GM18511 (cell line): Measurements from ENCODE around the gene NEURL1B.
"Not testable (repeated sequence)": the region's sequence is repeated elsewhere in the genome, so short reads cannot be mapped to it uniquely, and the experiment has no call there.

Experiments
- ATAC-seq: cut with Tn5 transposase; IDR thresholded peaks from one replicate; pipeline ENCODE4 v1.9.1; 2021; ENCODE audit warnings: mild to moderate bottlenecking, moderate library complexity; ENCODE audit not compliant: unreplicated experiment

Gene NEURL1B

DNA sequence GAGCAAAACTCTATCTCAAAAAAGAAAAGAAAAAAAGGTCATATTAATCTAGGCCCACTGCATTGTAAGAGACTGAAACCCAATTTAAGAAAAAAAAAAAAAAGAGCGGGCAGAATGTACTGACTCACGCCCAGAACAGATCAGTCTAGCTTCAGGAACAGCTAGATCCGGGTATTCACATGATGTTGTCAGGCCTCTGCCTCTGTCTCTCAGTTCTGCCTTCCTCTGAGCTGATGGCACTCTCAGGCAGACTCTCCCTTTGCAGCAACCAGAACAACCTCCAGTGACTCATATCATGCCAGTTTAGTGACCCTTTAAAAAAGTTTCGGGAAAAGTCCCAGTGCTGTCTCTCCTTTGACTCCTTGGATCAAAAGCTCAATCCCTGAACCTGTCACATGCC lies 53.0 kb downstream of the NEURL1B start:
- no peak for ATAC-seq

DNA sequence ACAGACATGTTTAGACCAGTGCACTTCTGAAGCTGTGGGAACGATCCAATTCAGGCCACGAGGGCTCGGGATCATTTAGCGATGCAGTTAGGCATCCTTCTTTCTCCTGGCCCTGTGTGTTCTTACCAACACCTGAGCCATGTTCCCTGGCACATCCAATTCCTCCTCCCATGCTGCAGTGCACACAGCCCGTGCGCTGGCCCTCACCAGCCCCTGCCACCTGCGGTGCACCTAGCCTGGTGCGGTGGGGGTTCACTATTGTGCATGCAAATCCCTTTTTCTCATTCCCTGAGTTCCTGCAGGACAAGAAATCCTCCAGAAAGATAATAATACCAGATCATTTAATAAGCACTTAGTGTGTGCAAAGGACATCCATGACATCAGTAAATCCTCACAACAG lies 53.5 kb downstream of the NEURL1B start:
- ATAC-seq, result no peak

DNA sequence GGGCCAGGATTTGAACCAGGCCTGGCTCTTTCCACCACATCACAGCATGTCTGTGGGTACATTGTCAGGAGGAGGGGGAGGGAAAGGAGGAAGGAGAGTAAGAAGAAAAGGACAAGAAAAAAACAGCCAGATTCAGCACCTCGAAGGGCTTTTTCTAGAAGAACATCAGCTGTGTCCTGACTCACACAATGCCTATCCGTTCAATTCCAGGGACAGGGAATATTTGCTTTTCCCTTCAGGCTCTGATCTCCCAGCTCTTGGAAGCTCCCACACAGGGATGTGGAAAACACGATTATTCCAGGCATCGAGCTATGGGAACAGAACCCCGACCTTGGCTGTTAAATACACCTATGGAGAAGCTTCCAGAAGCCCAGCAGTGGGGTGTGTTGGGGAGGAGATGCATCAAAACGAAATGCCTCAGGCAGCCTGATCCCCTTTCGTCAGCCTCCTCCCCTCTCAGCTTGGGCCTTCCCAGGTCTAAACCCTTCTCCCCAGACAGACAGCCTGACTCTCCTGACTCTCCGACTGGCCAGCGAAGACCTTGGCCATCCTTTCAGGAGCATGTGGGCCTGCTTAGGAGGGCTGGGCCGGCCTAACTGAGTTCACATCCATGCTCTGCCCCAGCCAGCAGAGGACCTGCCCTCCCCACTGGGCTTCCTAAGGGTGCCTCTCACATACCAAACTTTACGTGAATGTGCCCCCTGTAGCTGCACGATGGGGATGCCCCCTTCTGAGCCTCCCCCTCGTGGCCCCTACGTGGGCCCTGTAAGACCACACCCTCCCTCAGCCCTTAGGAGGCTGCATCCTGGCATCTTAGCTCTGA lies 54.4 kb downstream of the NEURL1B start:
- no peak for ATAC-seq

DNA sequence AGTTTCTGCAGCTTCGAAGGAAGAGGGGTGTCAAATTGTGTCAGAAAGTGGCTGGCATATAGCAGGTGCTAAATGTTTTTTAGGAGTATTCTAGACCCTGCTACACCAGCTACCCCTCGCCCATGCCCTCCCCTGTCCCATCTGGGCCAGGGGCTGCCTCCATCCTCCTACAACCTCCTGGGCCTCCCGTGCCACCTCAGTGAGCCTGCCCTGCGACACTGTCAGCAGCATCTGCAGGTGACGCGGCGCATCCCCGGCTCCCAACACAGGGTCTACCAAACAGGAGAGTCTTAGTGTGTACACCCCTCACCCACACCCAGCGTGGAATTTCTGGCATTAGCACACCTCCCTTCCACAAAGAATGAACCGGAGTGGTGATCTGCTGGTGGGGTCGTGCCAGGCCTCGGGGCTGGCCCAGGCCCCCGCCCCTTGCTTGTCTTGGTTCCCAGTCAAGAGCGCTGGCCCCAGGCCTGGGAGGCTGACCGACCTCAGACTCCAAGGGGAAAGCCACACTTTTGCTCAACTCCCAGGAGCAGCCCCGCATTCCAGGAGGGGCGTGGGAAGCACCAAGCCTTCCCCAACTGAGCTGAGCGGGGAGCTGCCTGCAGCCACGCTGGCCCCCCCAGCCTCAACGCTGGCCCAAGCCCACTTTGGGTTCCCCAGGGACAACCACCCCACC lies 55.2 kb downstream of the NEURL1B start:
- no peak for ATAC-seq

DNA sequence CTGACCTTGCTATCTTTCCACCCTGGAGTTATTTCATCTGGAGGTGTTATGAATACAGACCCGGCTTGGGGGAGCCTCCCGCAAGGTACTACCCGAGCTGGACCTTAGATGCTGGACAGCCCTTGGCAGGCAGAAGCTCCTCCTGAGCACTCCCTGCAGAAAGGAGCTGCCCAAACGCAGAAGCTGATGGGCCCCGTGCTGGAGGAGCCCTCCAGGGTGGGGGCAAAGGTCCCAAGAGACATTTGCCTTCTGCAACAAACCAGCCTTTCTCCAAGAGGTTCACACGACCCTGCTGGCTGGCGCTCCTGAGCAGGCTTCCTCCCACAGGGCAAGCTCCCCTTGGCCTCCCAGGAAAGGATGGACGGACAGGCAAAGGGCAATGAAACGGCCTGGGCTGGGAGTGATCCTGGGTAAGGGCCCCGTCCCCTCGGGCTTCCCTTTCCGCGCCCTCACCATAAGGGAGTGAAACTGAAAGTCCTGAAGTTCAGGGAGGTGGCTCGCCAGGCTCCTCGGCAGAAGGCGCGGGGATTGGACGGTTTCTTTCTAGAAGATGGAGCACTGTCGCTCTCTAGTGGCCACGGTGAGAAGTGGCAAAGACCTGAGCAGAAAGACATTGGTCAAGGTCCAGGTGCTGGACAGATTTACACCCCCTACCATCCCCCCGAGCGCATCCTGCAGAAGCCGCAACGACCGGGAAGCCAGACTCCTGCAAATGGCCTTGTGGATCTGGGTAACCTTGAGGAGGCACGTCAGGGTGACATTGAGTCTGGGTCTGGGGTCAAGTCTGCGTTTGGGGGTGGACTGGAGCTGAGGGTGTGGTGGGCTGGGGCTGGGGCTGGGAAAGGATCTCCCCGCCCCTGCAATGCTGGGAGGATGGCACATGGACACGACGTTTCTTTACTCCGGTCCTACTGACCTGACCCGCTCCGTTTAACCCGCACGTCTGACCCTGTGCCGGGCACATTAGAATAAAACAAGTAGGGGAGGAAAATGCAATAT lies 56.4 kb downstream of the NEURL1B start:
- peak; percentile 90 for ATAC-seq

DNA sequence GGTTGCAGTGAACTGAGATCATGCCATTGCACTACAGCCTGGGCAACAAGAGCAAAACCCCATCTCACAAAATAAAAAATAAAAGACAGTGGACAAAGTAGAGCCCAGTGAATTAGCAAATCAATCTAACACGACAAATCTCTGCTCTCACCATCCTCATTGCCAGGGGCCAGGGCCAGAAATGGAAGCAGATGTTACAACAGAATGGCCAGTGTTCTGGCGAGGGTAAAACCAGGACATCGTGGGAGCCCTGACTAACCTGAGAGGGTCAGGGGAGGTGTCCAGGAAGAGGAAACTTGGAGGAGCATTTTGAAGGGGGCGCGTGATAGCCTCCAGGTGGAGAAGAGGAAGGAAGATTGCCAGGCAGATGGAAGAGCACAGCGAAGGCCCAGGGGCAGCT lies 58.4 kb downstream of the NEURL1B start:
- no peak for ATAC-seq

DNA sequence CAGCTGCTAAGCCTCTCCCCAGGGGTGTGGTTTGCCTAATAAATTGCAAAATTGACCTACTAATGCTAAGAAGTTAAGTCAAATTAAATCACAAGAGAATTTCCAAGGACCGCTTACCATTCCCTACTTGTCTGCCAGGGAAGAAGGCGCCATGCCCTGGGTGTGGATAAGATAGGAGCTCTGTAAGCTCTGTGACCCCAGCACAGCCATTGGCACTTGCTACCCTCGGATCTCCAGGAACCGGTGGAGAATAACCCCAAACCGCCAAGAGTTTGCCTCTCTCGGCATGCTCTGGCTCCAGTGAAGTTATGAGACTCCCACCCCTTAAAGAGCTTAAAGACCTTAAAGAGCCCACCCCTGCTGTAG lies 58.9 kb downstream of the NEURL1B start:
- no peak for ATAC-seq

DNA sequence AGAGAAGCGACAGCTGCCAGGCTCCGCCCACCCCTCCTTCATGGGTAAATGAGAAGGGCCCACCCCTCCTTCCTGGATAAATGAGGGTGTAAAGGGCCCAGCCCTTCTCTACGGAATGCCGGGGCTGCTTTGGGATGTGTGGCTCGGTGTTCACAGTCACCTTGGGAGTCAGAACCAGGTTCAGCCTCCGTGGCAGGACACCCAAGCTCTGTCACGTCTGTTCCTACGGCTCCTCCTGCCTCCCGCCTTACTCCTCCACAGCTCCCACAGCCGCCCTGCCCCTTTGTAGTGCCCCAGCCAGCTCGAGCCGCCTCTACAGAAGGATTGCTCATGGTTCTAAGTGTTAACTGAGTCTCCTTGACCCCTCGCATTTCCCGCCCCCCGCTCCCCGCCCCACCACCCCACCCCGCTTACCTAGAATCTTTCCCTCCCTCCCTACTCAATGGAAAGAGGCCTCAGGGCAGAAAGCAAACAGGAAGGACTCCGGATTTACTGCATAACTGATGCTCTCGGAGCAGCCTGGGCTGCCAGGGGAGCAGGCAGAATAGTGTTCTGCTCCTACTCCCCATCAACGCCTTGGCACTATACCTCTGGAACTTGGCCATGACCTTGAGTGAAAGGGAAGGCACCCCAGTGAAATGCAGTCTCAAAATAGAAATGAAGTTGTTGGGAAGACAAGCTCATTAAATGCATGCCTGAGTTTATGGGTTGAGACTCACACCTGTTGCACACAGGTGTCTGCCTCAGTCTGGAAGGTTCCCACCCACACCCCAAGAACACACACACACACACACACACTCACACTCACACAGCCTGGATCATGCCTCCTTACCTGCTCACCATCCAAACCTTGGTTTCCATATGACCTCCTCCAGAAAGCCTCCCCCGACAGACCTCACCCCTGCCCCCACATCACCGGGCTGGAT lies 59.6 kb downstream of the NEURL1B start:
- ATAC-seq, result no peak

DNA sequence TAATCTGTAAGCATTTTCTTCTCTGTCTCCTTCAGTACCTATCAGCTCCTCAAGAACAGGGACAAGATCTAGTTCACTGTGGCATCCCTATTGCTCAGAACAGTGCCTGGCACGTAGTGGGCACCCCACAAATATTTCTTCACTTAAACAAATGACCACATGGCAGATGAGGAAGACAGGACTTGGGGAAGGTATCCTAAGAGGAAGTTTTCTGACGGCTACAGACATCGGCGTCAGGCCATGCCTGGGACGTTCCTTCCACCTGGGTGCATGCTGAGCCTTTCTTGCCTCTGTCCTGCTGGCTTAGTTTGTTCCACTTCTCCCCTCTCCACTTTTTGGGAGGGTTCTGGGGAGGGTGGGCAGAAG lies 60.2 kb downstream of the NEURL1B start:
- no peak for ATAC-seq

DNA sequence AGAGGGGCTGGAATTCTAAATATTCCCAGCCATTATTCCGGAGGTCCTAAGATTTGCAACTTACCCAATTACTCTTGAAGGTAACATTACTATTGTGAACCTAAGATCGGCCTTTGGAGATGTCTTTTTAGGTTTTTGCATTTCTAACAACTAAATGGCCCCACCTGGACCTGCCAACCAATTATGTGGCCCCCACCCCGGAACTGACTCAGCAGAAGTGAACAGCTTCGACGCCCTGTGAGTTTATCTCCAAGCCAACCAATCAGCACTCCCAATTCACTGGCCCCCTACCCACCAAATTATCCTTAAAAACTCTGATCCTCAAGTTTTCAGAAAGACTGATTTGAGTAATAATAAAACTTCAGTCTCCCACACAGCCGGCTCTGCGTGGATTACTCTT lies 62.9 kb downstream of the NEURL1B start:
- no peak for ATAC-seq

DNA sequence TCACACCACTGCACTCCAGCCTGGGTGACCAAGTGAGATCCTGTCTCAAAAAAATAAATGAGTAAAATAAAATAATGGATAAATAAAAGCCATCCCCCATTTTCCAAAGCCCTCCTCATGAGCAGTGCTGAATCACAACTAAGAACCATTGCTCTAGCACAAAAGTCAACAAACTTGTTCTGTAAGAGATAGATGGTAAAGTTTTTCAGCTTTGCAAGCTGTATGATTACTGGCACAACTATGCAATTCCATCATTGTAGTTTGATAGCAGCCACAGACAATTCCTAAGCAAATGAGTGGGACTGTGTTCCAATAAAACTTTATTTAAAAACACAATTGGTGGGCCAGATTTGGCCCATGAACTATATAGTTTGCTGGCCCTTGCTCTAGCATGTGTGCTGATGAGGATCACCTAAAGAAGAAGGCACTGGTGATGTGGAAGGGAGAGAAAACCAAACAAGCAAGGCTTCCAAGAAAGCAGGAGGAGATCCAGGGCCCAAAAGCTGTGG lies 64.6 kb downstream of the NEURL1B start:
- no peak for ATAC-seq

DNA sequence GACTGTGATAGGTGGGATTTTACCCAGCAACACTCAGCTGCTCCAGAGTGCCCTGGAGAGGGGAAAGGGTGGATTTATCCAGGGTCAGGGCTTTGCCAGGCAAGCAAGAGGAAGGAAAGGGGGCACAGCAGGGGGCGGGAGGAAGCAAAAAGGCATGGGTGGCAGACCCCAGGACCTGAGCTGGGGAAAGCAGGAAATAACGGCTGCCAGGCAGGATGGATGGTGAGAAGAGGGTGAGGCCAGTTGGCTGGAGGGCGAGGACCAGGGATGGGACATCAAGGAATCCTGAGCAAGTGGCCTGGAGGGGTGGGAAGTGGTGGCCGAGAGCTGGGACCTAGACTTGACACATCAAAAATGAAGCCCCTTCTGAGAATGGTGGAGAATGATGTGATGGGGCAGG lies 65.7 kb downstream of the NEURL1B start:
- no peak for ATAC-seq

DNA sequence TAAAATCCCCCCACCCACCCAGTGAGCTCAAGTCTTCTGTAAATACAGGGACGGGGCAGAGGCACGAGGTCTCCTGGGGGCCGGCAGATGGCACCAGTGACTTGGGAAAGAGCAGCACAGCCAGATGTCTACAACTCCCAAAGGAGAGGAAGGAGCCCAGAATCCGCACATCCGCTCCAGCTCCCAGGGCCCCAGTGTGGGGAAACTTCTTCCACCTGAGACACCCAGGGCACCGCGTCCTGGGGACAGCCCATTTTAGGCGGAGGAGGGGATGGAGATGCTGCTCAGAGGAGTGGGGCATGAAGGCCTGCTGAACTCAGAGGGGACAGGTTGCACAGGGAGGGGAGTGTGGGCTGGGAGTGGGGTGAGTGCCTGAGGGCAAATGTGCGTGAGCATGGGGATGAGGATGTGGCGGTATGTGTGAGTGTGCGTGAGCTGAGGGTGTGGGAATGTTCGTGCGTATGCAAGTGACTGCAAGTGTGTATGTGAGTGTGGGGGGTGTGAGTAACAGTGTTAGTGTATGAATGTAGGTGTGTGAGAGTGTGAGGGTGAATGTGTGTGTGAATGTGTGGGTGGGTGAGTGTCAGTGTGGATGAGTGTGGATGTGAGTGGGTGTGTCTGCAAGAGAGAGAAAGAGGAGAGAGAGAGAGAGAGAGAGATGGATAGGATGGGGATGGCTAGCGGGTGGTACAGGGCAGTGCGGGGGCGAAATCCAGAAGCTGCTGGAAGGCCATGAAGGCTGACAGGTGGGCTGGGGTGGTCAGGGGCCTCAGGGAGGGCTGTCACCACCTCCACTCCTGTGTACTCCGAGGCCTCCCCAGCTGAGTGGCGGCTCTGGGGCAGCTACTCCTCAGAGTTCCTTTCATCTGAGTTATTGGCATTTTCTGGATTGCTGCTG lies 66.5 kb downstream of the NEURL1B start:
- no peak for ATAC-seq

DNA sequence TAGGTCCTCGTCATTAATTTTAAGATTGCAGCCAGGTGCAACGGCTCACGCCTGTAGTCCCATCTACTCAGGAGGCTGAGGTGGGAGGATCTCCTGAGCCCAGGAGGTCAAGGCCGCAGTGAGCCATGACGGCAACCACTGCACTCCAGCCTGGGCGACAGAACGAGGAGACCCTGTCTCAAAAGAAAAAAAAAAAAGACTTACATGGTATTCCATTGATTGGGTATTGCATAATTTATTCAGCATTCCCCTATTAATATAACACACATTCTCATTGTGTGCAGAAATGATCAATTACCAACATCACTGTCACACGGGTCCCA lies 67.1 kb downstream of the NEURL1B start:
- no peak for ATAC-seq

DNA sequence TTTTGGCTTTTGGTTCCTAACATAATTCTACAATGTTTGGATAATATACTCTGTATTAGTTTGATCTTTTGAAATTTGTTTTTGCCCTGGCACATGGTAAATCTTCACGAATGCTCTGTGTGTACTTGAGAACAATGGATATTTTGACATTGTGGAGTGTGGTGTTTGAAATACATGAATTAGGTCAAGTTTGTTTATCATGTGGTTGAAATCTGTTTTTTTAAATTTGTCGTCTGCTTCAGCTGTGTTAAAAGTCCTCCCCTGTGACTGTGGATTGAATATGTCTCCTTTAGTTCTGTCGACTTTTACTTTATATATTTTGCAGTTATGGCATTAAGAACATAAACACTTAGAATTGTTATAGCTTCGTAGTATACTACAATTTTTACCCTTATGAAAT lies 69.6 kb downstream of the NEURL1B start:
- no peak for ATAC-seq

DNA sequence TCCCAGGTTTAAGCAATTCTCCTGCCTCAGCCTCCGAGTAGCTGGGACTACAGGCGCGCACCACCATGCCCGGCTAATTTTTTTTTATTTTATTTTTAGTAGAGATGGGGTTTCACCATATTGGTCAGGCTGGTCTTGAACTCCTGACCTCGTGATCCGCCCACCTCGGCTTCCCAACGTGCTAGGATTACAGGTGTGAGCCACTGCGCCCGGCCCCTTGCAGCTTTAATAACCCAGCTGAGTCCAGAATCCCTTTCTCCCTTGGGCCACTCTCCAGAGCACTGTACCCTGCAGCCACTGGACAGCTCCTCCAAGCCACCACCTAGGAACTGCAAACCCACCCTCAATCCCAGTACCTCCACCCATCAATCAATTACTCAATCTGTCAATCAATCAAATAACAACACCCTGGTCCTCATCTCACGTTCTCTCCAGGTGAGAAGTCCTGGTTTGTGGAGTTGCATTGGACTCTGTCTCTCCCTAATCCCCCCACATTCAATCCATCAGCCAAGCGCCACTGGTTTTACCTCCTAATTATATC lies 70.3 kb downstream of the NEURL1B start:
- ATAC-seq, result not testable (repeated sequence)

DNA sequence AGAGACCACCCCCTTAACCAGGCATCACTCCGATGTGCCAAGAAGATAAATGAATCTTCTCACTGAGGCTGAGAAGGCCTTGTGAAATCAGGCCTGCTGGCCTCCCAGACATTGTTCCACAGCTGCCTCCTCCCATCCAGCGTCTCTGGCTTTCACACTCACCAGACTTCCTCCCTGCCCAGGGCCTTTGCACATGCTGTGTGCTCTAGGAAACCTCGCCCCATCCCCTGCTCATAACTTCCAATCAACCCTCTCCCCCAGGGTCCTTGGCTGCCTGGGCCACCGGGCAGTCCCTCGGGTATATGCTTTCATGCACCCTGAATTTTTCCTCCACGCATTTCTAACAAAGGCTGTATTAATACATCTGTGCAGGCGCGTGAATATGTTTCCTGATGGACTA lies 71.5 kb downstream of the NEURL1B start:
- ATAC-seq, result no peak

DNA sequence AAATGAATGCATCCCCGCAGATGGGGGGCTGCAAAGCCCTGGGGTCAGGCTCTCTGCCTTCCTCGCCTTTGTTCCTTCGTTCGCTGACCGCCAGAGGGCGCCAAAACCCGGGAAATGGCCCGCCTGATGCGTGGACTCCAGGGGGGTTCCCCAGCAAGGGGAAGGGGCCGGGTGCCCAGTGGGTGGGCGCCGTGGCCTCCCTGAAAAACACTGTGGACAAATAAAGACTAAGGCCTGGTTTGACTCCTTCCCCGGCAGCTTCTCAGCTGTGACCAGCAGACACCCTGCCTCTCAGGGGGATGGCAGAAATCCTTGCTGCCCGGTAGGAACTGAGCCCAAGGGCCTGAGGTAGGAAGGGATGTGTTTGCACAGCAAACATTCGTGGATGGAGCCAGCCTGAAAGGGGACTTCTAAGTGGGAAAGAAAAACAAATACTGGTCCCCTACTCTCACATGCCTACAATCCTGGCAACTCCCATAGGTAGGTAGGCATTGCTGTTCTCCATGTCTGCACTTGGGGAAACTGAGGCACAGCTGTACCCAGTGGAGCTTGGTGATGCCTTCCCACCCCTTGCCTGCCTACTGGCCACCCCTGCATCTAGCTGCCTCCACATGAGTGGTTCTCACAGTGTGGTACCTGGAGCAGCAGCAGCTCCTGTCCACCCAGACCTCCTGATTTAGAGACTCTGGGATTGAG lies 72.2 kb downstream of the NEURL1B start:
- no peak for ATAC-seq
